ENCODE measurements around the gene SGTA. TPM values are rescaled to one million over a fixed set of nuclear protein-coding genes. Genes with fewer than 3 reads are reported as not detected.

Gene SGTA
- total RNA-seq = 48.1 and 51.0 TPM in 2 replicates

GRCh38 chr19:2782936-2783780, at the start of gene SGTA:
Gene SGTA (minus strand): TSS chr19:2783273. CDS start chr19:2769068, 14,205 bp downstream.

DNA sequence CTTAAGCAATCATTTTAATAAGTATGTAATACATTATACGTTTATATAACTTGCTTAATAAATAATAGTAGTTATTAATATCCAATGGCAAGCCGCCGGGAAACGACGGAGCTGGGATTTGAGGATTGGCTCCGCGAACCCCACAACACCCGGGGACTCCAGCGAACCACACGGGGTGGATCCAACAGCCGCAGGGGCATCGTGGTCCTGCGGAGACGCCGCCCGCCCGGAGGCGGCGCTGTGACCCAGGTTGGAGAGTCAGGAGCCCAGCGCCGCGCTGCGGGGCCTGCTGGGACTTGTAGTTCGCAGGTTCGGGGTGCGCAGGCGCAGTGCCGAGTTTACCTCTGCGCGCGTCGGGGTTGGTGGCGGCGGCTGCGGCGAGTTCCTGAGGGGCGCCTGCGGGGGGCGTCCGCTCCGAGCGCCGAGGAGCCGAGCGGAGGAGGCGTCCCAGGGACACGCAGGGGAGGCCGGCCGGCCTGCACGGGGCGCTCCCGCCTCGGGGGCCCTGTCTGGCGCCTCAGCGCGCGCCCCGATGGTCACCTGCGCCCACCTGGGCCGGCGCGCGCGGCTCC, 36.6 kb upstream of the SGTA start, which contains the start of gene ZNF554:
ZNF554 (plus strand) TSS at position 329 of the 572 bp plus-strand sequence; CDS start at position 533, 204 bp downstream.

GRCh38 chr19:2785244-2785997, 2.3 kb upstream of the SGTA start, which contains the start of gene THOP1:
Gene THOP1 (plus strand): TSS chr19:2785503. CDS start chr19:2785663, 160 bp downstream.

DNA sequence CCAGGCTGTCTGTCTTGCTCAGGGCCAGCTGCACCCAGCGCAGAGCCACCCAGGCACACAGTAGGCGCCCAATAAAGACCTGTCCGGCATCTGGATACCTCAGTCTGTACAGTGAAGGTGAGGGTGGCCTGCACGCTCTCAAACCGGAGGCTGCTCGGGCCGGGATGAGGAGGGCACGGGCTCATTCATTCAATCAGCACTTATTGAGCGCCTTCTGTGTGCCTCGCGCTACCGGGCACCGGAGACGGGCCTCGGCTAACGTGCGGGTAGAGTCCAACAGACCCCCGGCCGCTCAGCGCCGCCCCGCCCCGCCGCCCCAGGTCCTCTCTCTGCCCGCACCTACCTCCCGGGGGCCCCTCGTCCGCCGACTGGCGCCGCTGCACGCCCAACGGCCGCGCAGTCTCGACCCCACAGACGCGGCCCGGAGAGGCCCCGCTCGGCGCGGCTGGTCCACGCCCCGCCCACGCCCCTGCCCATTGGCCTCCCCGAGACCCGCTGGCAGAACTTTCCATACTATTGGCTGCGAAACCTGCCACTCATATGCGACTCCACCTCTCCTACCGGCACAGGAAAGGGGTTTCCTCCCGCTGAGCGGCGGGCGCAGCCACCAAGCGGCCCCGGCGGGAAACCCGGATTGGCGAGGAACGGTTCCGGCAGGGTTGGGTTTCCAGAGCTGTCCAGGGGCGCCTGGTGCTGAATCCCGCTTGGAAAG, 43.3 kb downstream of the SGTA start, which contains the start of gene SLC39A3:
SLC39A3 (minus strand) TSS at position 416 of the 712 bp plus-strand sequence. CDS start 2,760 bp downstream, outside the sequence.

DNA sequence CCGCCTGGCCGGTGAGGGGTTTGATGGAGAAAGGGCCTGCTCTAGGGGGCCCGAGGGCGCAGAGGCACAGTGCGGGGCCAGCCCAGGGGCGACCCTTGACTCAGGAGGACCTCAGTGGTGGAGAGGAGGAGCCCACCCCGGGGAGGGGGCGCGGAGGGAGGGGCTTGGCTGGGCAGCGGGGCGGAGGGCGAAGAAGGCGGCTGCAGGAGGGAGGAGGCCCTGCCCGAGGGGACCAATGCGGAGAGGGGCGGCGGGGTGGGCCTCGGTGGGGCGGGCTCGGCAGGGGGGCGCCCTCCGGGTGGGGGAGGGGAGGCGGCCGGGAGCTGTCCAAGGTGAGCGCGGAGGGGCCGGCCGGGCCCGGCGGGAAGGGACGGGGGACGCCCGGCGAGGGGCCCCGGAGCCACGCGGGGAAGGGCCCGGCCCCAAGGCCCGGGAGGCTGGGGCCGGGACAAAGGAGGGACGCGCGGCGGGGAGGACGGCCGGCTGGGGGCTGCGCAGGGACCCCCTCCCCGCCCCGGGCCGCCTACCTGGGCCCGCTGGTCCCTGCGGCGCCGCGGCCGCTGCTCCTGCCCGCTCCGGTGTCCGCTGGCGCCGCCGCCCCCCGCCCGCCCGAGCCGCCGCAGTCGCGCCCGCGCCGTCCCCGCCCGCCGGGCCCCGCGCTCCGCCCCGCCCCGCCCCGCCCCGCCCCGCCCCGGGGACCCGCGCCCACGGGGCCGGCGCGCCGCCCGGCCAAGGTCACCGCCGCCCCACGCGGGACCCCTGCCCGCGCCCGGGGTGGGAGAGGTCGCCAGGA, 62.1 kb downstream of the SGTA start, which contains the start of gene DIRAS1:
DIRAS1 (minus strand) TSS at position 596 of the 793 bp plus-strand sequence. CDS start 3,566 bp downstream, outside the sequence.

Other genes with a start within 250 kb of the SGTA start
- 0.58 and 0.68 TPM in 2 replicates for gene GNG7, start 80.6 kb downstream of the SGTA start, total RNA-seq
- gene DIRAS1, start 61.9 kb downstream of the SGTA start, total RNA-seq = 3.7 and 9.1 TPM in 2 replicates
- gene SLC39A3, start 43.3 kb downstream of the SGTA start, total RNA-seq = 33.2 and 40.5 TPM in 2 replicates
- gene THOP1, start 2.2 kb upstream of the SGTA start, total RNA-seq = 53.5 and 76.2 TPM in 2 replicates
- 3.0 and 3.1 TPM in 2 replicates for gene ZNF554, start 36.6 kb upstream of the SGTA start, total RNA-seq
- 4.0 and 6.6 TPM in 2 replicates for gene ZNF555, start 58.2 kb upstream of the SGTA start, total RNA-seq
- gene ZNF556, start 84.1 kb upstream of the SGTA start, total RNA-seq = under 0.01 TPM in 1 of 2 replicates, not detected in the other
- gene ZNF57, start 117.7 kb upstream of the SGTA start, total RNA-seq = 3.1 and 4.1 TPM in 2 replicates
- 0.43 and 1.9 TPM in 2 replicates for gene ZNF77, start 161.7 kb upstream of the SGTA start, total RNA-seq
- gene TLE6, start 194.3 kb upstream of the SGTA start, total RNA-seq = 1.6 TPM in 1 of 2 replicates, not detected in the other
- 11.7 and 13.1 TPM in 2 replicates for gene TLE2, start 246.0 kb upstream of the SGTA start, total RNA-seq